ENCODE results near the gene FMNL1.

- no peak for TF ChIP-seq CTCF (IDR thresholded peaks at IDR 0.05 in 2 of 3, conservative IDR thresholded peaks at IDR 0.05 in 1 of 3; ENCODE audit: control insufficient read depth in 2 of 3, extremely low read depth in 1 of 3, insufficient read depth in 1 of 3, low read depth in 3 of 3, low read length in 3 of 3)
- TF ChIP-seq ZBTB33 (IDR thresholded peaks at IDR 0.05), result no peak
- no peak for TF ChIP-seq BACH1 (IDR thresholded peaks at IDR 0.05; ENCODE audit: borderline replicate concordance)
- TF ChIP-seq CBFB (IDR thresholded peaks at IDR 0.05; ENCODE audit: low read depth), result no peak
- no peak for TF ChIP-seq MAX (IDR thresholded peaks at IDR 0.05; ENCODE audit: low read depth, low read length)
- TF ChIP-seq SMAD1 (IDR thresholded peaks at IDR 0.05; ENCODE audit: low read depth, partially characterized antibody), result no peak
- TF ChIP-seq POLR2AphosphoS5 (IDR thresholded peaks at IDR 0.05; ENCODE audit: low read length), result no peak
- TF ChIP-seq ZNF24 (IDR thresholded peaks at IDR 0.05), result no peak
- no peak for TF ChIP-seq TARDBP (IDR thresholded peaks at IDR 0.05; ENCODE audit: borderline replicate concordance)
- no peak for TF ChIP-seq HDAC6 (IDR thresholded peaks at IDR 0.05; ENCODE audit: unreplicated experiment)
- no peak for TF ChIP-seq BHLHE40 (IDR thresholded peaks at IDR 0.05; ENCODE audit: borderline replicate concordance in 1 of 2, low read depth in 2 of 2, low read length in 1 of 2)
These were observed 43.3 kb downstream of the FMNL1 start for GRCh38 chr17:45264988-45265387.
